Left colon (tissue), 2 donors: Measurements from ENCODE around the gene TRAPPC4. TPM values are rescaled to one million over a fixed set of nuclear protein-coding genes. Genes with fewer than 3 reads are reported as not detected.
"Not testable (repeated sequence)": the region's sequence is repeated elsewhere in the genome, so short reads cannot be mapped to it uniquely, and the experiment has no call there.

Experiments used
- ATAC-seq: fragments of 200-7000 bp; cut with Tn5 transposase; one replicate; pipeline ENCODE4 v1.9.1; 2020; ENCODE audit warnings: mild to moderate bottlenecking, moderate library complexity
- DNase-seq, 2 donors: peaks; one replicate each; pipeline ENCODE4 v3.0.0-alpha.2; 2020
- intact Hi-C, 2 donors: fragments of 100-400 bp; cut with DNase I in 1 of 2; cut with micrococcal nuclease in 1 of 2; formaldehyde crosslinking; loops; one replicate each; pipeline versions ENCODE4 v1.11.2 to v1.14.0; 2022; cut with DNase I, micrococcal nuclease
- total RNA-seq, 2 donors: library from RNA; stranded (reverse); fragmentation: NEBNext Ultra II Directional; extraction: Animal tissue kit (Norgen Biotek cat#: 25700); gene quantifications; one replicate each; pipeline ENCODE4 v1.2.1, GENCODE V29; 2021
- donor health status: DM: no; HTN: no; CAD: no.
- donor health status: DM: yes; HTN: yes; CAD: no.

Gene TRAPPC4
- total RNA-seq, 2 donors from 2014 or later = 65.1 to 72.8 TPM

- intact Hi-C loops = no loop called here
- DNase-seq (no peak), ATAC-seq (no peak)
Measured at GRCh38 chr11:119006656-119007055, 11.9 kb upstream of the TRAPPC4 start.

GRCh38 chr11:119011476-119012053 lies 7.0 kb upstream of the TRAPPC4 start:
- DNase-seq = no peak
- ATAC-seq = no peak
- intact Hi-C loops = no loop called here

DNA sequence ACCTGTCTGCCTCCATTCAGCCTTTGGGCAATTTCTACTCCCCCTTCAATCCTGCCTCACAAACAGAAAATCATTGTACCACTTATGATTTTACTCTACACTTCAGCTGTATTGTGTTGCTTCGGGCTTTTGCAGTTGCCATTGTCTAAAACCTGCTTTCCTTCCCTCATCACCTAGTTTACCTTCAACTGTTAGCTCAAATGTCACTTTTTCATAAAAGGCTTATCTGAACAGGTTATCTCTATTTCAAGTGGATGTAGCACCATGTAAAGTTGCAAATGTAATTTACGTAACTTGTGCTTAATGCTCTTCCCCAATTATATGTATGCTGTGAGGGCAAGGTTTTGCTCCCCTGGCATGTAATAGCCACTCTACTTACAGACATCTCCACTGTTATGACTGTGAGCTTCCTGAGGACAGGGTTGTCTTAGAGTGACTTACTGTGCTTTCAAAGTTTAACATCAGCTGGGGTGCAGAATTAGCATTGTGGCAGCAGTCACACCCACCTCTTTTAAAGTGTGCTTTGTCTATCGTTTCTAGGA lies 5.9 kb upstream of the TRAPPC4 start:
- intact Hi-C loops = no loop called here
- ATAC-seq (no peak), DNase-seq (no peak)

- DNase-seq (no peak), ATAC-seq (no peak)
- intact Hi-C loops = no loop called here
Measured at GRCh38 chr11:119014209-119014924, 4.2 kb upstream of the TRAPPC4 start.

DNA sequence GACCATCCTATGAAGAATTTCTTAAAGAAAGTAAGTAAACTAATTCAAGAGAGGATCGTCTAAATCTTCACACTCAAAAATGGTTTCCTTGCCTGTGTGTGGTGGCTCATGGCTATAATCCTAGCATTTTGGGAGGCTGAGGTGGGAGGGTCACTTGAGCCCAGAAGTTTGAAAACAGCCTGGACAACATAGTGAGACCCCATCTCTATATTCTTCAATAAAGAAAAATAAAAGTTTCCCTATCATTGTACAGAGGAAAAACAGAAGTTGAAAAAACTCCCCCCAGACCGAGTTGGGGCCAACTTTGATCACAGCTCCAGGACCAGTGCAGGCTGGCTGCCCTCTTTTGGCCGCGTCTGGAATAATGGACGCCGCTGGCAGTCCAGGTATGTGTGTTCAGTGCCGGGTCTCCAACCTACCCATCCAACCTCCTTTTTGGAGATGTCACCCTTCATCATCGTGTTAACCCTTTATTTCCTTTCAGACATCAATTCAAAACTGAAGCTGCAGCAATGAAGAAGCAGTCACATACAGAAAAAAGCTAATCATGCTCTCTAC lies 3.4 kb upstream of the TRAPPC4 start:
- ATAC-seq (no peak), DNase-seq (no peak)
- intact Hi-C loops = no loop called here

DNA sequence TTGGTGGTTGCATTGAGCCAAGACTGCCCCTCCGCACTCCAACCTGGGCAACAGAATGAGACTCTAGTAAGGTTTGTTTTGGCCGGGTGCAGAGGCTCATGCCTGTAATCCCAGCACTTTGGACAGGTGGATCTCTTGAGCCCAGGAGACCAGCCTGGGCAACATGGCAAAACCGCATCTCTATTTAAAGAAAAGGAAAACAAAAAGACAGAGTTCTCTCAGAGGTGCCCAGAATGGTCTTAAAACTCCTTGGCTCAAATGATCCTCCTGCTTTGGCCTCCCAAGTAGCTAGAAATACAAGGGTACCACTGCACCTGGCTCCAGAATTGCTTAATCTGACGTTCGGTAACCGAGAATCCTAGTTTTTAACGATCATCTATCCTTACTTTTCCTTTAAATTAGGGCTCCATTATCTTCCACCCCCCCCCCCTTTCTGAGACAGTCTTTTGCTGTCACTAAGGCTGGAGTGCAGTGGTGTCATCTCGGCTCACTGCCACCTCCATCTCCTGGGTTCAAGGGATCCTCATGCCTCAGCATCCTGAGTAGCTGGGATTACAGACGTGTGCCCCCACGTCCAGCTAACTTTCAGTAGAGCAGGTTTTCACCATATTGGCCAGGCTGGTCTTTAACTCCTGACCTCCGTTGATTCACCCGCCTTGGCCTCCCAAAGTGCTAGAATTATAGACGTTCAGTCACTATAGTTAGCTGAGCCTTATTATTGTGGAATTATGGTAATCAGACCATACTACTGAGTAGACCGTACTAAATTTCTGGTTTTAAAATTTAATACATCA lies 2.2 kb upstream of the TRAPPC4 start:
- DNase-seq (no peak), ATAC-seq (no peak)
- intact Hi-C loops = no loop called here

GRCh38 chr11:119017377-119017776 lies 1.2 kb upstream of the TRAPPC4 start:
- DNase-seq, intact Hi-C loops, ATAC-seq: not testable (repeated sequence)

GRCh38 chr11:119019996-119020395 lies 1.4 kb downstream of the TRAPPC4 start:
- ATAC-seq (no peak), DNase-seq (no peak)
- intact Hi-C loops = no loop called here

DNA sequence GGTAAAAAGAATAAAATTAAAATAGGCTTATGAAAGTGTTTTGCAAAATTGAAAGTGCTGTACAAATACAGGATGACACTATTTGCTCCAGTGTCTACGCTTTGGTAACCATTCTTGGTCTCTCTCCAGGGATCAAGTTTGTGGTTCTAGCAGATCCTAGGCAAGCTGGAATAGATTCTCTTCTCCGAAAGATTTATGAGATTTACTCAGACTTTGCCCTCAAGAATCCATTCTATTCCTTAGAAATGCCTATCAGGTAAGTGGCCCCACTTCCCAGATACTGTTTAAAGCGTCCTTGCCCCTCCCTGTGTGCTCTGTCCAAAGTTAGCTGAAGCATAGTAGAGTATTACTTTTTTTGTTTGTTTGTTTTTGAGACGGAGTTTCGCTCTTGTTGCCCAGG lies 3.1 kb downstream of the TRAPPC4 start:
- DNase-seq (no peak), ATAC-seq (peak; percentile 29)
- intact Hi-C loops = no loop called here

GRCh38 chr11:119023741-119024140 lies 5.2 kb downstream of the TRAPPC4 start:
- DNase-seq = no peak
- no peak for ATAC-seq
- intact Hi-C loops = no loop called here

- no peak for ATAC-seq
- DNase-seq = no peak
- intact Hi-C loops = no loop called here
Measured at GRCh38 chr11:119024430-119025098, 6.0 kb downstream of the TRAPPC4 start.

DNA sequence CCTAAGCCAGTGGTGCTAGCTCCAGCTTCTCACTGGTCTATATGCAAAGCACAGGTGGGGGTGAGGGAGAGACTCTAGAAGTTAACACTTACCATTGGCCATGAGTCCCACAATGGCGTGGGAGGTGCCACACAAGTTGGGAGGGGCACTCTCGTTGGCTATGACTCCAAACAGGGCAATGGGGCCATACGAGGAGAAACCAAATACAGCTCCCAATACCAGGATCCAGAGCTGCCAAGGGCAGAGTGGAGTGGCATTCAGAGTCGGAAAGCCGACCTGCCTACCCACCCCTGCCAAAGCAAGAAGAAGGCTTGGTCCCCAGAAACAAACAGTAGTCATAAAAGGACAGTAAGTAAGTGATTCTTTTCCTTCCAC lies 6.5 kb downstream of the TRAPPC4 start:
- ATAC-seq (no peak), DNase-seq (no peak)
- intact Hi-C loops = no loop called here

DNA sequence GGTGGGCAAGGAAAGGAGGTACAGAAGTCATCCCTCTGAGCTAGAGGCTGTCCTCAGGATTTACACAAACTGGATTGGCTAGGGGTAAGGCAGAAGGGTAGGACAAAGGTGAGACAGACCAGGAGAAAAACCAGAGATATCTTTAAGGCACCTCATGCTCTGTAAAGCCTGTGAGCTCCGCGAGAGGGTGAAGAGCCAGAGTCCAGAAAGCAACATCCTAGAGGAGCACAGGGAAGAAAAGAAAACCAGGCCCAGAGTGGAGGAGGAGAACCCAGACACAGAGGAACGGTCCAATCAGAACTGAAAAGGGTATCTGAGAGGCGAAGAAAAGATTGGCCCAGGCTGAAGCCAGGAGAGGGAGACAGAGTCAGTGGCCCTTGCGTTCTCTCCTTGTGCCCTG lies 7.0 kb downstream of the TRAPPC4 start:
- DNase-seq (no peak), ATAC-seq (no peak)
- intact Hi-C loops = no loop called here

- ATAC-seq (no peak), DNase-seq (no peak)
- intact Hi-C loops = no loop called here
Measured at GRCh38 chr11:119025978-119026766, 7.6 kb downstream of the TRAPPC4 start.

- no peak for ATAC-seq
- intact Hi-C loops = no loop called here
- DNase-seq = no peak
Measured at GRCh38 chr11:119026970-119027369, 8.4 kb downstream of the TRAPPC4 start.

GRCh38 chr11:119027561-119028345 lies 9.2 kb downstream of the TRAPPC4 start:
- ATAC-seq (no peak), DNase-seq (no peak)
- intact Hi-C loops = no loop called here

DNA sequence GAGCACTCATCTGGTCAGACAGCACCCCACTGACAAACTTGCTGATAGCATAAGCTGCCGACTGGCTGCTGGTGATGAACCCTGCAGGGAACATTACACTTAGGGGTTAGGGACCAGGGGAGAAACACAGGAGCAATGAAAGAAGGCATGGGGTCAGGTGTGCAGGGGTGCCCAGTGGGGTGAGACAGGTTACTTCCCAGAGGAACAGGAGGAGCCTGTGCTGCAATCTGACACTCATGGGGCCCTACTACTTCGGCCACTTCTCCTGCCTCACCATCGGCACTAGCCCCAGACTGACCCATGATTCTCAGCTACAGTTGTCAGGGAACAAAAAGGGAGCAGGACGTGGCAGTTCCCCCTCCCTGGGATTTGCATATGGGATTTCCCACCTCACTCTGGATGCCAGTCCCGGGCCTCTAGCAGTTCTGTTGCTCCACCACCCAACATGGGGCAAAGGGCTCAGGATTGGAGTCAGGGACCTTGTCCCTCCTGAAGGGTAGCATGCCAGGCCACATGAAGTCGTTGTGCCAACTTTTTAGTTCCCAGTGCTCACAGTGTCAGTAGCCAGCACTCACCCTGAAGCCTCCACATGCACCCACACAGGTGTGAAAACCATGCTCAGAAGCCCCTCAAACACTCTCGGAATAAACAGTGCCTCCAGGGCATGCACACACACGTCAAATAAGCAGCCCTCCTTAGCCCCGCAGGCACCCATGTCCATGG lies 9.9 kb downstream of the TRAPPC4 start:
- DNase-seq = peak in 1 of 2 donors; percentile 25
- peak; percentile 2 for ATAC-seq

More for the DNA sequence above, 9.9 kb downstream of the TRAPPC4 start:
- intact Hi-C loops = no loop called here
